HG03097 (cell line): ENCODE measurements around the gene KLK14.

Experiments
- ATAC-seq: cut with Tn5 transposase; IDR thresholded peaks from one replicate; pipeline ENCODE4 v1.9.1; 2021; ENCODE audit not compliant: unreplicated experiment, low FRiP score

Gene KLK14

DNA sequence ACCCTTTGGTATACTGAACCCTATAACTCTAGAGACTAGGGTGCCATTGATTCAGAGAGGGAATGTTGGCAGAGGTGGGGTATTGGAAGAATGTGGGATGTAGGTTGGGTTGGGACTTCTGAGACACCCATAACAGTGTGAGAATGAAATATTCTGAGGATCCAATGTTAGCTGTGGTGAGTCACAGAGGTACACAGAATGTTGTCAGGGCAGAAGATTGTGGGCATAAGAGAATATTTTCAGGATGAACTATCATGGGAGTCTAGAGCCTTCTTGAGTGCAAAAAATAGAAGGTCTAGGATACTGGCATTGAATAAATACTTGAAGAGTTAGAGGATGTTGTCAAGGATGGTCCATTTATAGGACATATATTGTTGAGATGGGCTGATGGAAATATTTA lies 26.8 kb downstream of the KLK14 start:
- ATAC-seq, result no peak

DNA sequence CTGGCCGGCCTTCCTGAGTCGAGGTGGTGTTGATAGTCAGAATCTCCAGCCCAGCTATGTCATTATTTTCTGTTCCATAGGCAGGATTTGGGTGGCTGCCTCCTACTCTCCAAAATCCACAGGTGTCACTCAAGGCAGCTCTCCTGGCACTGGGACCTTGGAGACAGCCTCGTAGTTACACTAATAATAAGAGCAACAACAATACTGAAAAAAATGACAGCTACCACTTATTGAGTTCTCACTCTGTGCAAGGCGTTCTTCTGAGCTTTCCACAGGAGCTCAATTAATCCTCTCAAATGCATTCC lies 35.7 kb downstream of the KLK14 start:
- no peak for ATAC-seq

GRCh38 chr19:51044327-51044726 lies 38.4 kb downstream of the KLK14 start:
- ATAC-seq, result no peak

GRCh38 chr19:51043497-51043896 lies 39.2 kb downstream of the KLK14 start:
- no peak for ATAC-seq

- ATAC-seq, result no peak
Measured at GRCh38 chr19:51040151-51040550, 42.5 kb downstream of the KLK14 start.

GRCh38 chr19:51036519-51036918 lies 46.2 kb downstream of the KLK14 start:
- no peak for ATAC-seq

- ATAC-seq, result no peak
Measured at GRCh38 chr19:51034704-51035103, 48.0 kb downstream of the KLK14 start, which contains the start of gene KLK12. KLK12 (minus strand) TSS chr19:51035002; CDS start chr19:51034621, 381 bp downstream.

DNA sequence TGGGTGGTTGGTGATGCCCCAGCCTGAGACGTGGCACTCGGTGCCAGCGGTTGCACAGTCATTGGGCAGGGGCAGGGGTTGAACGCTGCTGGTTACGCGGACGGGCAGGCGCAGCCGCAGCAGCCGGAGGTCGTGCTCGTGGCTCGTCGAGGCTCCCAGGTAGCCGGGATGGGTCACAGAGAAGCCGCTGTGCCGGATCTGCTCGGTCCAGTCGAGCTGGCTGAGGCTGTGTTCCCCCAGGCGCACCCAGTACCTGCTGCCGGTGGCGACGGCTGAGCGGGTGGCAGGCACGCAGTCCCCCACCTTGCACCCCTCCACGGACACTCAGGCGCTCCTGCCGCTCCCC lies 50.8 kb downstream of the KLK14 start:
- ATAC-seq, result no peak

- ATAC-seq, result no peak
Measured at GRCh38 chr19:51031220-51031879, 51.3 kb downstream of the KLK14 start.

GRCh38 chr19:51030631-51031030 lies 52.1 kb downstream of the KLK14 start:
- ATAC-seq, result no peak

- ATAC-seq, result no peak
Measured at GRCh38 chr19:51029718-51030117, 53.0 kb downstream of the KLK14 start.
